ENCODE results near the gene SORBS1. TPM values are rescaled to one million over a fixed set of nuclear protein-coding genes. Genes with fewer than 3 reads are reported as not detected.

Gene SORBS1
- total RNA-seq, 1 donor from 2014 or later, result 16.1 TPM

- no peak overlapping the region for H3K4me2 ChIP-seq
- H3K27me3 ChIP-seq, result no peaks in the 10 kb centered on the region
- Mint-ChIP-seq H3K4me1 (peaks cover 29% of the 10 kb centered on the region), H3K27me3 (ENCODE audit: insufficient read depth, low read depth) (peaks cover 8% of the 10 kb centered on the region), H3K9me3 (no peaks in the 10 kb centered on the region), H3K4me3 (no peak overlapping the region), H3K36me3 (no peaks in the 10 kb centered on the region), H3K27ac (peak overlapping the region; percentile 44)
- no peak overlapping the region for H3K27ac ChIP-seq
- peaks cover 16% of the 10 kb centered on the region for H3F3A ChIP-seq (ENCODE audit: low read depth)
- no peaks in the 10 kb centered on the region for H3K36me3 ChIP-seq
- H2AFZ ChIP-seq (replicated peaks), result no peak overlapping the region
- H3K79me2 ChIP-seq (ENCODE audit: low read depth), result no peaks in the 10 kb centered on the region
- peak; percentile 14 for DNase-seq (ENCODE audit: low spot score)
- no peak overlapping the region for H3K9ac ChIP-seq
- H3K4me3 ChIP-seq, result no peak overlapping the region
- H3K4me1 ChIP-seq, result peaks cover 26% of the 10 kb centered on the region
- no peaks in the 10 kb centered on the region for H3K9me3 ChIP-seq (ENCODE audit: low read depth)
- TF ChIP-seq EZH2phosphoT487 (IDR thresholded peaks at IDR 0.05) (no peak), CTCF (IDR thresholded peaks at IDR 0.05) (no peak), EZH2 (IDR thresholded peaks at IDR 0.05) (no peak)
- H4K20me1 ChIP-seq (ENCODE audit: low read depth), result no peaks in the 10 kb centered on the region
These were observed 294.5 kb downstream of the SORBS1 start for GRCh38 chr10:95266674-95267095.

DNA sequence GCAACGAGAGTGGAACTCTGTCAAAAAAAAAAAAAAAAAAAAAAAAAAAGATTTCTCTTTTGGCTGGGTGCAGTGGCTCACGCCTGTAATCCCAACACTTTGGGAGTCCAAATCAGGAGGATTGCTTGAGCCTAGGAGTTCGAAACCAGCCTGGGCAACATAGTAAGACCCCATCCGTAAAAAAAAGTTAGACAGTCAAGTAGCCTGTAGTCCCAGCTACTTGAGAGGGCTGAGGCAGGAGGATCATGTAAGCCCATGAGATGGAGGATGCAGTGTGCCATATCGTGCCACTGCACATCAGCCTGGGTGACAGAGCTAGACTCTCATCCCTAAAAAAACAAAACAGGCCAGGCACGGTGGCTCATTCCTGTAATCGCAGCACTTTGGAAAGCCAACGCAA, 295.6 kb downstream of the SORBS1 start:
- DNase-seq (ENCODE audit: low spot score), result no peak

GRCh38 chr10:95264227-95265051, 296.7 kb downstream of the SORBS1 start:
- H3F3A ChIP-seq (ENCODE audit: low read depth), result peaks cover 16% of the 10 kb centered on the region
- Mint-ChIP-seq H3K9me3 (no peaks in the 10 kb centered on the region), H3K27ac (peak overlapping the region; percentile 61), H3K4me3 (no peak overlapping the region), H3K27me3 (ENCODE audit: insufficient read depth, low read depth) (peaks cover 5% of the 10 kb centered on the region), H3K36me3 (no peaks in the 10 kb centered on the region), H3K4me1 (peaks cover 40% of the 10 kb centered on the region)
- no peaks in the 10 kb centered on the region for H3K9me3 ChIP-seq (ENCODE audit: low read depth)
- H3K27me3 ChIP-seq, result no peaks in the 10 kb centered on the region
- peaks cover 26% of the 10 kb centered on the region for H3K4me1 ChIP-seq
- TF ChIP-seq CTCF (IDR thresholded peaks at IDR 0.05) (no peak), EZH2 (IDR thresholded peaks at IDR 0.05) (no peak), EZH2phosphoT487 (IDR thresholded peaks at IDR 0.05) (no peak)
- H3K9ac ChIP-seq, result no peak overlapping the region
- no peaks in the 10 kb centered on the region for H3K79me2 ChIP-seq (ENCODE audit: low read depth)
- H3K4me3 ChIP-seq, result no peak overlapping the region
- H2AFZ ChIP-seq (replicated peaks), result no peak overlapping the region
- no peaks in the 10 kb centered on the region for H3K36me3 ChIP-seq
- H3K4me2 ChIP-seq, result peak overlapping the region; percentile 54
- no peak overlapping the region for H3K27ac ChIP-seq
- H4K20me1 ChIP-seq (ENCODE audit: low read depth), result no peaks in the 10 kb centered on the region
- DNase-seq (ENCODE audit: low spot score), result peak; percentile 42

More for the DNA sequence above, 295.6 kb downstream of the SORBS1 start:
- Histone ChIP-seq H2AFZ (replicated peaks) (no peak overlapping the region), H4K20me1 (ENCODE audit: low read depth) (no peaks in the 10 kb centered on the region), H3K36me3 (no peaks in the 10 kb centered on the region), H3K27me3 (no peaks in the 10 kb centered on the region), H3K27ac (no peak overlapping the region), H3K79me2 (ENCODE audit: low read depth) (no peaks in the 10 kb centered on the region), H3F3A (ENCODE audit: low read depth) (peaks cover 16% of the 10 kb centered on the region), H3K9ac (no peak overlapping the region), H3K4me2 (no peak overlapping the region), H3K4me3 (no peak overlapping the region), H3K9me3 (ENCODE audit: low read depth) (no peaks in the 10 kb centered on the region), H3K4me1 (peaks cover 26% of the 10 kb centered on the region)
- Mint-ChIP-seq H3K9me3 (no peaks in the 10 kb centered on the region), H3K36me3 (no peaks in the 10 kb centered on the region), H3K27me3 (ENCODE audit: insufficient read depth, low read depth) (peaks cover 8% of the 10 kb centered on the region), H3K4me1 (peaks cover 37% of the 10 kb centered on the region), H3K27ac (no peak overlapping the region), H3K4me3 (no peak overlapping the region)
- TF ChIP-seq EZH2 (IDR thresholded peaks at IDR 0.05) (no peak), EZH2phosphoT487 (IDR thresholded peaks at IDR 0.05) (no peak), CTCF (IDR thresholded peaks at IDR 0.05) (no peak)

All from neural progenitor cell (in vitro differentiated cells).